IPS DF 4.7 (cell line): ENCODE results near the gene RDX.
"Not testable (repeated sequence)": the region's sequence is repeated elsewhere in the genome, so short reads cannot be mapped to it uniquely, and the experiment has no call there.

Source experiments
- DNase-seq: peaks from one replicate; pipeline ENCODE4 v3.0.0-alpha.2; 2013; ENCODE audit warnings: low spot score; ENCODE audit errors: extremely low read depth

Gene RDX

DNA sequence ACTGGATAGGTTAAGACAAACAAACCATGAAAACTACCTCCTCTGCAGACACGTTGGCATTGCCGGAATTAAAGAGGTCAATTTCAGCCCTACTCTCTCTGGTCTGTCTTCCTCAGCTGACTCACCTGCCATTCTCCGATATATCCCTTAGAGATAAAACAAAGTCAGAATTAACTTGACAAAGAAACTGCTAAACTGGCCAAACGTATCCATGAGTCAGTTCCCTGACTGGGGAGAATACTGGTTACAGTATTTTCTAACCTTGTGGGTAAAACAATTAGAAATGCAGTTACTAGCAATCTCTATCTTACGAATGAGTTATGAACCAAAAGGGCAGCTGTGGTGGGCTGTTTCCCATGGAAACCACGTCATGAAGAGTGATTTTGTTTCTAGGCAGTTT lies 96.2 kb downstream of the RDX start:
- no peak for DNase-seq

DNA sequence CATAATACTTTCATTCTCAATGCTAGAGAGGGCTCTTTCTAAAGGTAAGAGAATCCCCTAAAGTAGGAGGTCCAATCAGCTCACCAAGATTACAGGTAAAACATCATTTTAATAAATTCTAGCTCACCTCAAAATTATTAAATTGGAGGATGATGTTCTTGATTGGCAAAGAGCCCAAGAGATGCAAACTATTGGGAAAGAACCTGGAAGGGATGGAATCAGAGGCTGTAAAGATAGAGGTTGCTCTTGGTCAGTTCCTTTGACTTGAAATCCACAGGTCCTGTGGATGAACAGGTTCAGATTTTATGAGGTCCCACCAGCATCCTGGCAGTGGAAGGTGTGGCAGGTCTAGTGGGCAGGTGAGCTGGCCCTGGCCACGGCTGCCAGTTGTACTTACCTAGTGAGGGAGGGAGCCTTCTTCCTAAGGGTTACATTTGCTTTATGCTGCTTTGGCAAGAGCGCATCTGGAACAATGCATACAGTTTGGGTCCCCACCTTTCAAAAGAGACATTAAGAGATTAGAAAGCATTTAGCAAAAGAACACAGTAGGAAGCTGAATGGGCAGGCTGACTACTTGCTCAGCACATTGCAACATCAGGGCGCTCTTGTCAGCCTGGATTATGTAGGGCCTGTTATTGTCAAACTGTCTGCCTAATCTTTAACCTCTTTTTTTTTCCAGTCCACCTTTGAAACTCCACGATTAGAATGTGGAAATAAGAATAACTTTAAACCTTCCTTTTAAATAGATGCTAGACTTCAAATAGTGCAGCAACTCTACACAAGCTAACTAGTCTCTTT lies 97.0 kb downstream of the RDX start:
- DNase-seq = no peak

GRCh38 chr11:110198031-110198729 lies 98.2 kb downstream of the RDX start:
- DNase-seq = no peak

- no peak for DNase-seq
Observed at GRCh38 chr11:110196884-110197420, 99.5 kb downstream of the RDX start.

DNA sequence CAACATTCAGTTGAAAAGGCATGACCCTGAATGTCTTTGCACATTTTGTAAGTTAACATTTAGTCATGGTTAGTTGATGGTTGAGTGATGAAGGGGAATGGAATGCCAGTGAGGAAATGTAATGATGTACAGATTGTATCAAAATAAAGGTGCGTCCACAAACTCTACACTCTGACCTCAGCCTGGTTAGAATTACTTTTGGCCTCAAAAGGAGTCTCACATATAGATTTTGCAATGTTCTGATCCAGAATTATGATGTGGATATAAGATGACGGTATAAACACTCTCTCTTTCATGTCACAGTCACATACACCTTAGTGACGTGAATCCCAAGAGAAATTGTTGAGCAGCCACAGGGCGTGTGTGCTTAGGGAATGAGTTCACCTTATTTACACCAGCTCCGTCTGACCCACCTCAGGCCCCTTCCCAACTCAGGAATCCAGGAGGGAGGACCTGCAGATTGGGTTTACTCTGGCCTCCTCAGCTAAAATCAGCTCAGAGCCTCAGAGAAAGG lies 100.1 kb downstream of the RDX start:
- DNase-seq = no peak

- DNase-seq = not testable (repeated sequence)
Observed at GRCh38 chr11:110194211-110194766, 102.1 kb downstream of the RDX start.

GRCh38 chr11:110192604-110193282 lies 103.7 kb downstream of the RDX start:
- DNase-seq = not testable (repeated sequence)

- no peak for DNase-seq
Observed at GRCh38 chr11:110190885-110191284, 105.5 kb downstream of the RDX start.

- DNase-seq = no peak
Observed at GRCh38 chr11:110187731-110188130, 108.7 kb downstream of the RDX start.

GRCh38 chr11:110186867-110187266 lies 109.5 kb downstream of the RDX start:
- DNase-seq = no peak

DNA sequence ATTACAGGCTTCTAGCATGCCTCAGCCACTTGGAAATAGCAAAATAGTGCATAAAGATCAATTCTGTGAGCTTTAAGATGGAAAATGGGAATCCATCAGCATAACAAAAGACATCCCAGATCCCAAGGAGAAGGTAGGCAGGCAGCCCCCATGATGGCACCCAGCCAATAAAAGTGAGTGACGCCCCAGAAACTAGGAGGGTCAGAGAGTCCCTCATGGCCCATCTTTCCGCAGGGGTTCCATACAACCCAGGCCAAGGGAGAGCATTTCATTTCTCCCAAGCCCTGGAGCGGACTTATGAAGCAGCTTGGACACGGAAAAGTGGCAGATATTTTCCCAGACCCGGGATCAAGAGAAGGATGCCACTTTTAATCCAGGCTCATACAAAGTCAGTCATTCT lies 110.0 kb downstream of the RDX start:
- no peak for DNase-seq

- DNase-seq = no peak
Observed at GRCh38 chr11:110185599-110185998, 110.8 kb downstream of the RDX start.

DNA sequence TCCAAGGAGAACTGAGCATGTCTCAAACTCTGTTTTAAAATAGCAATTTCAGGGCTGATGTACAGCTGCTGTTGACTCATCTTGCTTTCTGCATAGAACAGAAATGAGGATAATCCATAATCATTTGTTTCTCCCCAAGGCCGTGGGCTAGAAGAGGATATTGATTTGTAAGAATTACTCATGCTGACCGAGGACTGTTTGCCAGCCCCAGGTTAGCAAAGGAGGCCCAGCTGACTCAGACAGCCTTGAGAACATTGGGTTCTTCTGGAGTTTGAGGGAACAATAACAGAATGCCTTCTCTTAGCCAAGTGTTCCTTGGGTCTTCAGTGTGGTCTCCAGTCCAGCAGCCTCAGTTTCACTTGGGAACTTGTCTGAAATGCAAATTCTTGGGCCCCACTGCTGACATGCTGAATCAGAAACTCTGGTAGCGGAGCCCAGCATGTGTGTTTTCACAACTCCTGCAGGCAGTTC lies 111.3 kb downstream of the RDX start:
- no peak for DNase-seq

DNA sequence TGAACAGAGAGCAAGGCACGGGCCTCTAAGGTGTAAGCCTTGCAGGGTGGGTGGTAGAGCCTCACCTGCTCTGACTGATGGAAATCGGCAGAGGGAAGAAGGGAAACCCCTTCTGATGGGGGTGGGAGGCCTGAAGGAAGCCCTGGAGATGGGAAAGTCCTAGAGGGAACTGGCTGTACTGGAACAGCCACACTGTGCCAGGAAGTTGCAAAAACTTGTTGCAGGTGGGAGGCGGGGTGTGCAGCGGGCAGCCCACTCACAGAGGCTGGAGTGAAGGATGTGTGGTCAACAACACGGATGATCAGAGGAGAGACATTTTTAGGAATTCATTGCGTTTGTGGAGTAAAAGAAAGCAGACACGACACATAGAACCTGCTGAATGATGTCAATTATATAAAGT lies 112.0 kb downstream of the RDX start:
- DNase-seq = no peak

- DNase-seq = no peak
Observed at GRCh38 chr11:110182886-110183285, 113.5 kb downstream of the RDX start.

- no peak for DNase-seq
Observed at GRCh38 chr11:110179064-110179463, 117.3 kb downstream of the RDX start.

- DNase-seq = no peak
Observed at GRCh38 chr11:110177086-110177456, 119.3 kb downstream of the RDX start.

DNA sequence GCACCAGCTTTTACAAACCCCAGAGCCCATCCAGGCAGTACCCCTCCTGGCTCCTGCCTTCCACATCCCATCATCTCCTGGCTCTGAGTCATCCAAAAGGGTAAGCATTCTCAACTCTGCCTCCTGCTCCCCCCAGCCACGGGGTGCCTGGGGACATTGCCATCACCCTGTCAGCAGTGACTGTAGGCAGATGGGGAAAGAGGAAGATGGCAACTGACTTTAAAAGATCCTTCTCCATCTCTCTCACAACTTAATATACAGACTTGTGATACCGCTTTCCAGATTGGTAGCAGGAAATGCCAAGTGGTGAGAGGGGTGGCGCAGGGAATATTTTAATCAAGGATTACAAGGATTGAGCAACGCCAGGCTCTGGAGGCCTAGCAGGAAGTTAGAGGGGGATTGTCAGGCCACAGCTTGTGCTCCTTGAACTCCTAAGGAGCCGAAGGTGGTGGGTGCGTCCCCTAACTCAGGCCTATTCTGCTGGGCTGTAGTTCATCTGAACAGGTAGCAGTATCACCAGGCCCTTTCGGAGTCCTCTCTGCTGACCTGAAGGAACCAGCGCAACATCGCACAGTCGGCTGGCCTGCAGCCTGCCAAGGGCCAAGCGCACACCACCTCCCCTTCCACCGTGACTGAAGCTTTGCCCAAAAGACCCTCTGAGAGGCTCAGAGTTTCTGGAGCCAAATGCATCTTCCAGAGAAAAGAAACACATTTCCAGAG lies 119.9 kb downstream of the RDX start:
- no peak for DNase-seq

- DNase-seq = no peak
Observed at GRCh38 chr11:110174645-110175310, 121.6 kb downstream of the RDX start.
